Activated CD4-positive, alpha-beta T cell treated with anti-CD3 and anti-CD28 coated beads, Interleukin-2, amount 50 U/mL, for 48 hours (primary cell): ENCODE measurements around the gene PTGIS.

ENCODE experiments used
- DNase-seq, 2 experiments: peaks; one replicate each; pipeline ENCODE4 v3.0.0-alpha.2; 2020

The PTGIS gene

DNA sequence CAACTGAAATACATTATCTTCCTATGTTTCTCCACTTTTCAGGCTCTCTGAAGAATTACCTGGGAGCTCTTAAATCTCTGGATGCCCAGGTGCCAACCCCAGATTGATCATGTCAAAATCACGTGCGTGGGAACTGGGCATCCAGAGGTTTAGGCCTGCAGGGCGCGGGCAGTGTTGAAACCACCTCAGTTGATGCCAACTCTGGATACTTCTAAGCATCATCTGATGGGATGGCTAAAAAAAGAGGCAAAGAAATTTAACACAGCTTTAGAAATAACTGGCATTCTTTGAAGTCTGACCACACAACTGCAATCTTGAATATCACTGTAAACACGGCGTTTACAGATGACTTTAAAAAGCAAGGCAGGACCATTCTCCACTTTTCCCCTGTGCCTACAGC, 41.9 kb downstream of the PTGIS start:
- DNase-seq = no peak

DNA sequence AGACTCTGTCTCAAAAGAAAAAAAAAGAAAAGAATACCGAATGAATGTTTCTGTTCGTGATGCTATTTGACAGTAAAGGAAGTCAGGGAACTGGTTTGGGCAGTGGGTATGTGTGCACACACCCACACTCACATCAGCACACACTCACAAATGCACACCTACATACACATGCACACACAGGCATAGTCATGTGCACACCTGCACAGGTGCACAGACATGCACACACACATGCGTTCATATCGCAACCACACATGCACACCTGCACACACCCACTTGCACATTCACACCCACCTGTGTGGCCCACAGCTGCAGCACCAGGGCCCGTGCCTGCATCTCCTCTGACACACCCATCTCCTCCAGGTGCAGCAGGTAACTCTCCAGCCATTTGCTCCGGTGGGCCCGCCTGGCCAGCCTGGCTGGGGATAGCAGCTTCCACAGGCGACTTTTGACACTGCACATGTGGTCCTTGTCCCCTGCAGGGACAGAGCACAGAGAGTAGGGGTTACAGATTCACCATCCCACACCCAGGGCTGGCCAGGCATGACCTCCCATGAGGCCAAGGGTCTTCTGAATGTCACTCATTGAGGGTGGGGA, 44.1 kb downstream of the PTGIS start:
- DNase-seq = no peak

DNA sequence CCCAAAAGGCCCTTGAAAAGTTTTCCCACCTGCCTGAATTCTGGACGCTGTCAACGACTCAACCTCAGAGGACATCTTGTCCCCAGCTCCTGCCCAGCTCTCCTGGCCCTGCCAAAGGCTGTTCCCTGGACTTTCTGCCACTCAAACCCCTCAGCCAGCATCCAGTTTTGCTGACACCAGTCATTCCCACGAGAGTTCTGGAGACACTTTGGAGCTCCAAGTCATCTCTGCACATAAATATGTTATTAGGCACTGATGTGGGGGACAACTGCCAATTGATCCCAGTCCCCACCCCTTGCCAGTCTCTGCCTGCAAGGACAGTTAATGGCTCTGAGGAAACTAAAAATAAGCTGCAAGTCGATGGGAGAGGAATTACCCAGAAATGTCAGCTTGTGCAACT, 46.6 kb downstream of the PTGIS start:
- no peak for DNase-seq

DNA sequence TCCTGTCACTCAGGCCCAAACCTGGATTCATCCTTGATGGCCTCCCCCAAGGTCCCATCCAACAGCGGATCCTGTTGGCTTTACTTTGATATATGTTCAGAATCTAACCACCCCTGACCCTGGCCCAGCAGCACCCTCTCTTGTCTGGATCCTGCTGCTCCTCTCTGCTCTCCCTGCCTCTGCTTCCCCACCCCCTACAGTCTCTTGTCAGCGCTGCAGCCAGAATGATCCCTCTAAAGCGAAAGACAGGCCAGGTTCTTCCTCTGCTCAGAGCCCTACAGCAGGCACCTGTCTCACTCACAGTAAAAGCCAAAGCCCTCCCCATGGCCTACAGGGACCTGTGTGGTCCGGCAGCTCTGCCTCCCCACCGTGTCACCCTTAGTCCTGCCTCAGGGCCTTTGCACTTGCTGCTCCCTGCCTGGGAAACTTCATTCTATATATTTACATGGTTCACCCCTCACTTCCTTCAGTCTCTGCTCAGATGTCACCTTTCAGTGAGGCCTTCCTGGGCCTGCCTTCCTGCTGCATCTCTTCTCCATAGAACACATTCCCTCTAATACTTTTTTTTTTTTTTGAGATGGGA, 48.1 kb downstream of the PTGIS start:
- DNase-seq = no peak

DNA sequence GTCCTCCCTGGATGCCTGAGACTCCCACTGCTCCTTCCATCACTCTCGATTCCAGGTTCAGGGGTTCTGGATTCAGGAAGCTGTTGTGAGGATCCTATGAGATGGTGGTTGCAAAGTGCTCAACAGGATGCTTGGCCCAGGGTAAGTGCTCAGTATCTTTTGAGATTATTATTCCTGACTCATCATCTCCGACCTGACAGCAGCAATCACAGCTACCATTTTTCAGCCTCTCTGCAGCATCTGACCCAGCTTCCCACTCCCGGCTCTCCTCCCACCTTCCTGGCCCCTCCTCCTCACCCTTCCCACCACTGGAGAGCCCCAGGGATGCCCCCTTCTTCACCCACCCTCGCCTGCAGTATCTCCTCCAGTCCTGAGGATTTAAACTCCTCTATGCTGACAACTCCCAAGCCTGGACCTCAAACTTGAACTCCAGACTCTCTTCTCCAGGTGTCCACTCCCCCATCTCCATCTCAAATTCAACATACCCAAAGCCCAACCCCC, 48.7 kb downstream of the PTGIS start:
- no peak for DNase-seq

DNA sequence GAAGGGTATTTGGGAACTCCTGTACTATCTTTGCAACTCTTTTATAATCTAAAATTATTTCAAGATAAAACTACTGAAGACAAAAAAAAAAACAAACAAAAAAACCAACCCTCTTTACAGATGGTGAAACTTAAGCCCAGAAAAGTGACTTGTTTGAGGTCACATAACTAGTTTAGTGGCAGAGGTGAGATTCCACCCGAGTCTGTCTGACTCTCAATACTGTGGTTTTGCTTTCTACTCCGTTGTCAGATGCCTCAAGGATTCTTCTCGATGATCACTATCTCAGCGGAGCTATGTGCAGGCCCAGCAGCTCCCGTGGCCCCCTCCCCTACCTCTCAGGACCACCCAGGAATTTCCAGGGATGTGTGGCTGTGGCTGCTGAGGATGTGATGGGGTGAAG, 49.4 kb downstream of the PTGIS start:
- no peak for DNase-seq

DNA sequence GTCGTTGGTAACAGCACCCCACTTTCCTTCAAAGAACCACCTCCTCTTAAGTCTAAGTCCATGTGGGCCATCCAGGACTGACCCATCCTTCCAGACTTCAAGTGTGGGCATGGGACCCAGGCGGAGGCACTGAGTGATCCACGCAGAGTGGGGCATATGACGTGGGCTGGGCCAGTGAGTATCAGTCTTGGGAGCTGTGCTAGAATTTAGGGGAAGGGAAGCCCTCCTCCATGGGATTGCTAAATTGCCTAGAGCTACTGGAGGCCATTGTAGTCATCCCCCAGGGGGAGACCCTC, 50.2 kb downstream of the PTGIS start:
- DNase-seq = no peak

DNA sequence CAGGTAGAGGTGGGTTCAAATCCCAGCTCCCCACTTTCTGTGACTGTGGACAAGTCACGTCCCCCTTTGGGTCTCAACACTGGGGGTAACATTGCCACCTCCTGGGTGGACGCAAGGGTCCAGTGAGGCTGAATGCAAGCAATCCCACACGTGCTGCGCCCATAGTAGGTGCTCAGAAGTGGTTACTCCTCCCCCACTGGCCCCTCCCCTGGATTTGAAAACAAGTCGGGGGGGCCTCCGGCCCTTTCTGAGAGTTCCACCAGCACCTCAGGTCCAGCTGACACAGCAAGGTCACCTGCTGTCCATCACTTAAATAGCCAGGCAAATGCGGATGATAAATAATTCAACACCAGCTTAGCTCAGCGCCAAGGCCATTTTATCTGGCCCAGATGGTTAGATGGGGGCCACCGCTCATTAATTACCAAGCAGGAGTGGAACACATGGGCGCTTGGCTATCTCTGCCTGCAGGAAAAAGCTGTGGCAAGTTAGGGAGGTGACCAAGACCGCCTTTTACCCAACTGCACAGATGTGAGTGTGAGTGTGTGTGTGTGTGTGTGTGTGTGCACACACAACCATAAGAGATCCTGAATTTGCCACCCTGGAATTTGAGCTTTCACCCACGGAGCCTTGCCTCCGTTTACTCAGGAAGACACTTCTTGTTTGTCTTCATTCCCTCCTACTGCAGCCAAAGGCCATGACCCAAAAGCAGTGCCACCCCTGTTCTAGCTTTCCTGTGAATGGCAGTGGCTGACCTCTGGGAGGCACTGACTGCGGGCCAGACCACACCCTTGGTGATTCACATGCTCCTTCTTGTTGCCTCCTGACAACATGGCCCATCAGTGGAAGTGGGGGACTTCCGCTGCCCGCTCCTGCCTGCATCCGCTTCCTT, 50.8 kb downstream of the PTGIS start:
- DNase-seq = no peak

DNA sequence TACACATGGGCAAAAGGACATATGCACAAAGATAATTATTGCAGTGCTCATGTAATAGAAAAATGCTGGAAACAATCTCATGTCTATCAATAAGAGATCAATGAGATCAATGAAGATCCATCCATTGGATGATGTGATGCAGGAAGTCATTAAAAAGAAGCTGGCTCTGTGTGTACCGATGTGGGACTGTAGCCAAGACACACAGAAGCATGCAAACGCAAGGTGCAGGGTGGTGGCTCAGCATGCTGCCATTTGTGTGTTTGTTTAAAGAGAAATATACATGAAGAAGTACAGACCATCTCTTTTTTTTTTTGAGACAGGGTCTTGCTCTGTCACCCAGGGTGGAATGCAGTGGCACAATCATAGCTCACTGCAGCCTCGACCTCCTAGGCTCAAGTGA, 52.4 kb downstream of the PTGIS start:
- no peak for DNase-seq

DNA sequence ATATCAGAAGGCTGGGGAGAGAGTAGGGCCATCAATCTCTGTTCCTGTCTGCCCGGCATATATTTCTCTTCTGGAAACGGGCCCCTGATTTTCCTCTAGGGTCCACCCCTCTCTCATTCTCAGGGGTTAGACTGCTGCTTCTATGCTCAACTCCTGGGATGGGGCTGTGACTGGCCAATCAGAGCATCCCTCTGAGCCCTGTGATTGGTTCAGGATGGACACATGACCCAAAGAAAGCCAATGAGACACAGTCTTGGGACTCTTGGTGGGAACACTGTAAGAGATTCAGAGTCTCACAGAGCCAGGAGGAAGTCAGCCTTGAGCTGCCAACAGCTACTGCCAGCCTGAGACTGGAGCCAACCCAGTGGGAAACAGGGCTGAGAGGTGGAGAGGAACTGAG, 54.4 kb downstream of the PTGIS start:
- no peak for DNase-seq

DNA sequence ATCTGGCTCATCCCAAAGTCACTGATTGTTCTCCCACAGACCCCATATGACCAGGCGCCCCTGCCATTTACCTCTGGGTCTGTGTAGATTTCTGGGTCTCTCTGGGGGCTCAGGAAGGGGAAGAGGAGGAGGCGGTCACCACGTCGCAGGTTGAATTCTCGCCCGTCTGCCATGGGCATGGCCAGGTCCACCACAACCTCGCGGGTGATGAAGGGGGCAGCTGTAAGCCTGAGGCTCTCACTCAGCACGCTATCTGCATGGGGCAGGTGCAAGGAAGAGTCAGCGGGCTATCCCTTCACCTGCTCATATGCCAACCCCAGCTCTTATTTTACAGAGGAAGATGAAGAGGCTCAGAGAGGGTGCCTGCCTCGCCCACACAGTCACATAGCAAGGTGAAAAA, 54.9 kb downstream of the PTGIS start:
- DNase-seq = no peak

DNA sequence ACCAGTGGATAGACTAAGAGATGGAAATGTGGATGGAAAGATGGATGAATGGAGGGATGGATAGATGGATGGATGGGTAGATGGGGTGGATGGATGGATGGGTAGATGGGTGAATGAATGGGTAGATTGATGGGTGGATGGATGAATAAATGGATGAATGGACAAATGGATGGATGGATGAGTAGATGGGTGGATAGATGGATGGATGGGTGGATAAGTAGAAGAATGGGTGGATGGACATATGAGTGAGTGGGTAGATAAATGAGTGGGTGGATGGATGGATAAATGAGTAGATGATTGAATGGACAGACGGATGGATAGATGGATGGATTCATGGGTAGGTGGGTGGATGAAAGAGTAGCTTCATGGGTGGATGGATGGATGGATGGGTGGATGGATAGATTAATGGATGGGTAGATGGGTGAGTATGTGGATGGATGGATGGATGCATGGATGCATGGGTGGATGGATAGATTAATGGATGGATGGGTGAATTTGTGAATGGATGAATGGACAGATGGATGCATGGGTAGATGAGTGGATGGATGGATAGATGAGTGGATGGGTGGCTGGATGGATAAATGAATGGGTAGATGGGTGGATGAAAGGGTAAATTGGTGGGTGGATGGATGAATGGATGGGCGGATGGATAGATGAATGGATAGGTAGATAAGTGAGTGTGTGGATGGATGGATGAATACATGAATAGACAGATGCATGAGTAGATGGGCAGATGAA, 56.0 kb downstream of the PTGIS start:
- no peak for DNase-seq

DNA sequence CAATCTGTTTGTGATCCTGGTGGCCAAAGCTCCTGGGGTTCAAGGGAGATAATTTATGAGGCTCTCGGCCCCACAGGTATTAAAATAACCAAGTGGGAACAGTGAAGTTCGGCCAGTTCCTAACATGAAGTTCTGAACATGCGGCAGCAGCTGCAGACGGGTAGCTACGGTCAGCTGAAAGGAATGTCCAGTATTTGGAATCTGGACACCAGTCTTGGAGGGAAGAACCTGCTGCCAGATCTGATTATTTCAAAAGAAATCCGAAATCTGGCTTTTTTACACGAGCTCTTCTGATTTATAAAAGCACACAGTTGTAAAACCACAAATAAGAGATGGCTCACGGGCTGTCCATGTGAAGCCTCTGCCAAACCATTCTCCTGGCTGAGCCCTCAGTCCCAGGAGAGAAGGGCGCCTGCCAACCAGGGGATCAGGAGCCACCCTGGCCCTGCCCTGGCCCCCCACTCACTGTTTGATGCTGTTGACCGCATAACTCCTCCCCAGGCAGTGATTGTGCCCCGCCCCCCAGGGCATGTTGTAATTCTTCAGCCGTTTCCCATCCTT, 57.3 kb downstream of the PTGIS start:
- no peak for DNase-seq

DNA sequence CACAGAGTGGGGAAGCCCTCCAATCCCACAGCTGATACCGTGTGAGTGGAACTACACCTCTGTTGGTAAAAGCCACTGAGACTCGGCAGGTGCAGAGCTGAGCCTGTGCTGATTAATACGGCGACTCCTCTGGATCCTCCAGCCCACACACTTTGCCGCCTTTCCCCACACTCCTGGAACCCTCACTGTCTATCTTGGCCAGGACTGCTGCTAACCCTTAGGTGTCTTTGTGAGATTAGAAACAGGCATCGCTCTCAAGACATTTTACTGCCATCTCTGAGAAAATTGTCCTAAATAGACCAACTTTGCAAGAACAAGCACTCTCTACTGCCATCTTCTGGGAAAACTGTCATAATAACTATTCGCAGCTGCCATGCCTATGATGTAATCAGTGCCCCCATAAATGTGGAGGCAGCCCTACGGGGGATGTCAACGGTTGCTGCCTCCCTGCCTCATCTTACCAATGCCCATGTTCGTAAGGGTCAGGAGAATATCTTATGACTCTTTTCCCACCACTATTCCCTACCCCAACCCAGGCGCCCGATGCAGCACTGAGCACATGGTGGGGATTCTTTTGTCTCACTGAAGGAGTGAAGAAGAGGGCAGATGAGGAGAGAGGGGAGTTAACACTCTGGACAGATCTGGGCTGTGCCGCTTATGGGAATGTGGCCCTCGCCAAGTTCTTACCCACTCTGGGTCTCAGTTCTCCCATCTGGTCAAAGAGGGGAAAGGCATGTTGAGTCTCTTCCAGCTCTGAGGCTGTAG, 59.3 kb downstream of the PTGIS start:
- DNase-seq = peak; percentile 6 to 10

DNA sequence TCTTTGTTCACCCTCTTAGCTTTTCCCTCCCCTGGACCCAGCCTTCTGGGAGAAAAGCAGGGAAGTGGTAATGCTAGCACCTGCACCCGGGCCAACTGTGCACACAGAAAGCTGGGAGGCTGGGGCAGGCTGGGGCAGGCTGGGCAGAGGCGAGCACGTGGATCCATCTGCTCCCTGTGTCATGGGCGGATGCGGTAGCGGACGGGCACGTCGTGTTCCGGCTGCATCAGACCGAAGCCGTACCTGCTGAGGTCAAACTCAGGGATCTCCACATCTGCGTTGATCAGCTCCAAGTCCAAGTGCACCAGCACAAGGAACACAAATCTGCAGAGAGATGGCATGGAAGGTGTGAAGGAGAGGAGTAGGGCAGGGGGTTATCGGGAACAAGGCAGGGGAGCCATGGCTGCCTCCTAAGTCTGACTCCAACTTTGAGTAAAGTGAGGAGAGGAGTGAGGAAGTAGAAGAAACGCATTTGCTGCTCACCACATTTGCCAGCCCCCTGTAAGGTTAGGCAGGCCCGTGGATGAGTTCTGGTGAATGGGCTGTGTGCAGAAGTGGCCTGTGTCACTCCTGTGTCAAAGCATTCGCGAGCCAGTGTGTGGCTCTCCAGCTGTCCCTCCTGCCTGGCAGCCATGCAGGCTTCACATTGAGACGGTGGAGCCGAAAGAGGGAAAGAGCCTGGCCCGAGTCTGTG, 60.0 kb downstream of the PTGIS start:
- no peak for DNase-seq

DNA sequence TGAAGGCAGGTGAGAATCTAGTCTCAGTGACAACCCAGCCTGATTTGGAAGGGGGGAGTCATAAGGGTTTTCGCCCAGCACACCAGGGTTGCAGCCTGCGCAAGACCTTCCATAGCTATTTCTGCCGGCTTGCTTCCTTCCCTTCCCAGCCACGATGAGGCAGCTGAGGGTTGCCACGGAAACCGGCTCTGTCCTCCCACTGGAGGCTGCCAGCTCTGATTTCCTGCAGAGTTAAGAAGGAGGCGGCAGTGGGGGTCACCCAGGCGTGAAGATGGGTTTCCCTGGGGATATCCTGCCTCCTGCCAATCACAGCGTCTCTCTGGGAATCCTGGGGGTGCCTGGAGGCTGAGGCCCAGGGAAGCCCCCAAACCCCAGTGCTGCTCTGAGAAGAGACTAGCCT, 62.4 kb downstream of the PTGIS start:
- no peak for DNase-seq

DNA sequence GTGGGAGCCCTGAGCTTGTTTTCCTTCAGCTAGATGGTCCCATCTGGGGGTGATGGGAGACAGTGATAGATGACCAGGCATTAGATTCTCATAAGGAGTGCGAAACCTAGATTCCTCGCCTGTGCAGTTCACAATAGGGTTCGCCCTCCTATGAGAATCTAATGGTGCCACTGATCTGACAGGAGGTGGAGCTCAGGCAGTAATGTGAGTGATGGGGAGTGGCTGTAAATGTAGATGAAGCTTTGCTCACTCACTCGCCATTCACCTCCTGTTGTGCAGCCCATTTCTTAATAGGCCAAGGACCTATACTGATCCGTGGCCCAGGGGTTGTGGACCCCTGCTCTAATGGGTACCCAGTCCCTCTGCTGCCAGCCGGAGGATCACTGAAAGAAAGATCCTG, 64.8 kb downstream of the PTGIS start:
- no peak for DNase-seq

DNA sequence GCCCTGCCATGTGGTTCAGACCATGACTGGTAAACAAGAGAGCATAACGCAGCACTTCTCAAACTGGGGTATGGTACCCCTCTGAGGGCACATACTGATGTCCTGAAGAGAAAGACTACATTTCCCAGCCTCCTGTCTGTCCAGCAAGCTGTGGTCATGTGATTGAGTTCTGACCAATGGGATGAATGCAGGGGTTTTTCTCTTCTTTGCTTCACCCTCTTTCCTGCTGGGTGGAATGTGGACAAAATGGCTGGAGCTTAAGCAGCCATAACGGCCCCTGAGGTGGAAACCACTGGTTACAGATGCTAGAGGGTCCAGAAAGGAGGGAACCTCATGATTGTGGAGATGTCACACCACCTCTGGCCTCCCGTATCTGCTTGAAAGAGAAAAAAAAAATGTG, 66.0 kb downstream of the PTGIS start:
- DNase-seq = no peak

DNA sequence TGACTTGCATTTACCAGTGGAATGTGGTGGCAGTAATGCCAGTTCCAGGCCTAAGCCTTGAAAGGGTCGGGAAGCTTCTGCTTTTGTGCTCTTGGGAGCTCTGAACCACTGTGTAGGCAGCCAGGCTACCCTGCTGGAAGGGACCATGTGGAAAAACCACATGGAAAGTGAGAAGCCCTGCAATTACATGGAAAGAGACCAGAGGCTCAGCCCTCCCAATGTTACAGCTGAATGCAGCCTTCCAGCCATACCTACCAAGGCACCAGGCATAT, 70.6 kb downstream of the PTGIS start:
- DNase-seq = no peak

DNA sequence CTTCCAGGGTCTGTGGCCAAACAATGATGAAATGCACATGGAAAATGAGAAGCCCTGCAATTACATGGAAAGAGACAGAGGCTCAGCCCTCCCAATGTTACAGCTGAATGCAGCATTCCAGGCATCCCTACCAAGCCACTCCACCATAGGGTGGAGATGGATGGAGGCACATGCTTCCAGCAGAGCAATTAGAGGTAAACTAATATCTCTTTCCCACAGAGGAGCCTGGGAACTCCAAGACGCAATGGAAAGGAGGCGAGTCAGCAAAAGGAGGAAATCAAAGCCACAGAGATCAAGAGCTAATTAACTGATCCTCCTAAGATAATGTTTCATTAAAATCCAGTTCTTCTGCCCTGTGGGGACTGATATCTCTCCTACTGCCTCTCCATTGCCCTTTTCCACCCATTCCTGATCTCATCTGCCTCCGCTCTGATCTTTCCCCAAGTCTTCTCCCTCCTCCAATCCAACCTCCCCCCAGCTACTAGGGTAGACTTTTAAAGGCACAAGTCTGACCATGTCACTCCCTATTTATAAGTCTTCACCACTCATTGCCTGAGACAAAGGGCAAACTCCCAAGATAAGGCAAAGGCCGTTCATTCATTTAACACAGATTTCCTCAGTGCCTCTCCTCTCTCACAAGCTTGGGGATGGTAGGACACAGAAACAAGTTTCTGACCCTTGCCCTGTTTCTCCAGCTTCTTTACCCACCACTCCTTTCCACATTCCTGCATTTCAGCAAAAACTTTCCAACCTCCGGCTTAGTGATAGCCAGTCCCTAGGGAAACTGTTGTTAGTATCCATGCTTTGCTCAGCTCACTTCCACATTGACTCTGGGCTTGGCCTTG, 71.2 kb downstream of the PTGIS start:
- DNase-seq = no peak

DNA sequence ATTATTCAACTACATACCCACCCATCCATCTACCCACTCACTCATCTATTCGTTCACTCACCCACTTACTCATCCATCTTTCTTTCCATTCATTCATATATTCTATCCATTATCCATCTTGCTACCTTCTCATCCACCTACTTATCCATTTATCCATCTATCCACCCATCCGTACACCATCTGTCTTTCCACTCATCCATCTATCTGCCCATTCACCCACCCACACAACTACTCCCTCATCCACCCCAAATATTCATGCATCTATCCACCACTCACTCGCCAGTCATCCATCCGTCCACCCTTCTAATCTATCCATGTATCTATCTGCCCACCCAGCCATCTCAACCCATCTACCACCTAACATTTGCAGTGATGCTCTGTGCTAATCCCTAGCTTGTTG, 71.9 kb downstream of the PTGIS start:
- no peak for DNase-seq
